NOMO-1 (cell line): ENCODE data around the gene FUT6.
"Not testable (repeated sequence)": the region's sequence is repeated elsewhere in the genome, so short reads cannot be mapped to it uniquely, and the experiment has no call there.

Experiments used
- DNase-seq, 2 experiments: peaks; one replicate each; lab custom pipeline; 2025; ENCODE audit not compliant: unreplicated experiment in 2 of 2; lab: John Stamatoyannopoulos, UW

Gene FUT6

GRCh38 chr19:5839065-5840017 is at the start of gene FUT6:
Gene FUT6, minus strand, starts transcription at chr19:5839702. Its CDS starts 7,135 bp downstream, at chr19:5832567.
- peak in 1 of 2 experiments; percentile 13 for DNase-seq

DNA sequence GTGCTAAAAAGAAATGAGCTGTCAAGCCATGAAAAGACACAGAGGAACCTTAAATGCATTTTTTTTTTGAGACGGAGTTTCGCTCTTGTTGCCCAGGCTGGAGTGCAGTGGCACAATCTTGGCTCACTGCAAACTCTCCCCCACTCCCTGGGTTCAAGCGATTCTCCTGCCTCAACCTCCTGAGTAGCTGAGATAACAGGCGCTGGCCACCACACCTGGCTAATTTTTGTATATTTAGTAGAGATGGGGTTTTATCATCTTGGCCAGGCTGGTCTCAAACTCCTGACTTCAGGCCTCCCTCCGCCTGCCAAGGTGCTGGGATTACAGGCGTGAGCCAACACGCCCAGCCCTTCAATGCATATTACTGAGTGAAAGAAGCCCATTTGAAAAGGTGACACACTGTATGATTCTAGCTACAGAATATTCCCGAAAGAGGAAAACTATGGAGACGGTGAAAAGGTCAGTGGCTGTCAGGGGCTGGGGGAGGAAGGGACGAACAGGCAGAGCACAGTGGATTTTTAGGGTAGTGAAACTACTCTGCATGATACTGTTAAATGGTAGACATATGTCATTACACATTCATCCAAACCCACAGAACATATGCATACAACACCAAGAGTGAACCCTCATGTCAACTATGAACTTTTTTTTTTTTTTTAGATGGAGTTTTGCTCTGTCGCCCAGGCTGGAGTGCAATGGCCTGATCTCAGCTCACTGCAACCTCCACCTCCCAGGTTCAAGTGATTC is 44.7 kb upstream of the FUT6 start:
- DNase-seq, result peak; percentile 18 to 76

- not testable (repeated sequence) for DNase-seq
These were observed 43.8 kb upstream of the FUT6 start for GRCh38 chr19:5883157-5883873.

DNA sequence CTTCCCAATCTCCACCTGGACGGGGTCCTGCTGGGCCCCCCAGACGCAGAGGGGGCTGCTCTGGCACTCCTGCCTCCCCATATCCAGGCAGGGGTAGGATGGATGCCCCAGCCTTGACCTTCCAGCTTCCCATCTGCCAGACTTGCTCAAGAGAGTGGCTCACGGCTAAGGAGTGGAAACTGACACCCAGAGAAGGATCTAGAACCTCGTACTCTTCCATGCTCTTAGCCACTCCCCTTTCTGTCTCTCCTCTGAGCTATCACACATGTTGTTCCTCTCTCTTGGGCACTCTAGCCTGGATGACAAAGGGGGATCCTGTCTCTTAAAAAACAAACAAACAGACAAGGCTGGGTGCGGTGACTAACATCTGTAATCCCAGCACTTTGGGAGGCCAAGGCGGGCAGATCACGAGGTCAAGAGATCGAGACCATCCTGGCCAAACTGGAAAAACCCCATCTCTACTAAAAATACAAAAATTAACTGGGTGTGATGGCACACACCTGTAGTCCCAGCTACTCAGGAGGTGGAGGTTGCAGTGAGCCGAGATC is 43.0 kb upstream of the FUT6 start:
- DNase-seq, result no peak

- DNase-seq, result no peak
These were observed 42.2 kb upstream of the FUT6 start for GRCh38 chr19:5881543-5882299.

DNA sequence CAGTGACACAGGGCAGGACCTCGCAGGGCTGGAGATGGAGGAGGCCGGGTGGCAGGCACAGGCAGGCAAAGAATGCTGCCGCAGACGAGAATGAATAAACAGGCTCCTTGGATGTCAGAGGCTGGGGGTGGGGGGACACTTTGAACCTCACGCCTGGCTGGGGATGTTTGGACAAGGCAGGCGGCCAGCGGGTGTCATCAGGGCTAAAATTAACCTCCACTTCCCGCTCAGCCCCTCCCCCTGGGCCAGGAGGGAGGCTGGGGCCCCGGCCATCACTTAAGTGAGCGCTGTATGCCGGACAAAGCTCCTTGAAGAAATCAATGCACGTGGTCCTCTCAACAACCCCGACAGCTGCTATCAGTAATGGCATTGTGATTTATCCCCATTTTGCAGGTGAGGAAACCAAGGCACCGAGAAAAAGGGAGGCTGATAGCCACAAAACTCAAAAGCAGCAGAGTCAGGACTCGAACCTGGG is 41.1 kb upstream of the FUT6 start:
- DNase-seq, result no peak

DNA sequence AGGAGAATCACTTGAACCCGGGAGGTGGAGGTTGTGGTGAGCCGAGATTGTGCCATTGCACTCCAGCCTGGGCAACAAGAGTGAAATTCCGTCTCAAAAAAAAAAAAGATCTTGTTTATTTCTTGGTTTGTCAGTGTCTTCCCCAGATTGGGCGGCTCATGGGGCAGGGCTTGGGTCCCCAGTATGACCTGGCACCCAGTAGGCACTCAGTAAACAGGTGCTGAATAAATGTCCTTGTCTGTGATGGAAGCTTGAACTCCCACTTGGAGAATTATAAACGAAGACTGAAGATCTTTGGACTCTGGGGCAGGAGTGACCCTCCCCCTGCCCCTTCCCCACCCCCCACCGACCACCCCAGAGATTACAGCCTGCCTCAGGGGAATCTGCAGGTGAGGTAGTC is 40.7 kb upstream of the FUT6 start:
- no peak for DNase-seq

- no peak for DNase-seq
These were observed 38.4 kb upstream of the FUT6 start for GRCh38 chr19:5877882-5878281.

GRCh38 chr19:5877427-5877826 is 37.9 kb upstream of the FUT6 start:
- no peak for DNase-seq

DNA sequence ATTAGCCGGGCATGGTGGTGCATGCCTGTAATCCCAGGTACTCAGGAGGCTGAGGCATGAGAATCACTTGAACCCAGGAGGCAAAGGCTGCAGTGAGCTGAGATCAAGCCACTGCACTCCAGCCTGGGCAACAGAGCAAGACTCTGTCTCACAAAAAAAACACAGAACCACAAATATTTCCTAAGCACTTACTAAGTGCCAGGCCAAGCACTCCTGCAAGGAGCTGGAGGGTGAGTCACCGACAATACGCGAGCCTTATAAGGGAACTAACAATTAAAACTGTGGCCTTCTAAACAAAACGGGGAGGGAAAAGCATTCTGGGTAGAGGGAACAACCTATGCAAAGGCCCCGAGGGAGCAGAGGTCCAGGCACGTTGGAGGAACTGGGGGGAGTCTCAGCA is 35.0 kb upstream of the FUT6 start:
- DNase-seq, result peak; percentile 30 to 68

GRCh38 chr19:5873617-5874199 is 34.2 kb upstream of the FUT6 start:
- DNase-seq, result no peak

DNA sequence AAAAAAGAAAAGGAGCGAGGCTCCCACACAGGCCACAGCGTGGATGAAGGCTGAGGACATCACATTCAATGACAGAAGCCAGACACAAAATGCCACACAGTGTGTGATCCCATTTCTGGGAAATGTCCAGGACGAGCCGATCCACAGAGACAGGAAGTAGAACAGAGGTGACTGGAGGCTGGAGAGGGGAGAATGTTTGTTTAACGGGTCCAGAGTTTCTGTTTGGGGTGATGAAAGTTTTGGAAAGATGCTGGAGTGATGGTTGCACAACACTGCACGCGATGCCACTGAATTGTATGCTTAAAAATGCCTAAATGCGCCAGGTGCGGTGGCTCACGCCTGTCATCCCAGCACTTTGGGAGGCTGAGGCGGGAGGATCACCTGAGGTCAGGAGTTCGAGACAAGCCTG is 31.5 kb upstream of the FUT6 start:
- DNase-seq, result no peak

GRCh38 chr19:5867201-5868136 is 28.0 kb upstream of the FUT6 start:
- no peak for DNase-seq

GRCh38 chr19:5865772-5866171 is 26.3 kb upstream of the FUT6 start:
- DNase-seq, result no peak

DNA sequence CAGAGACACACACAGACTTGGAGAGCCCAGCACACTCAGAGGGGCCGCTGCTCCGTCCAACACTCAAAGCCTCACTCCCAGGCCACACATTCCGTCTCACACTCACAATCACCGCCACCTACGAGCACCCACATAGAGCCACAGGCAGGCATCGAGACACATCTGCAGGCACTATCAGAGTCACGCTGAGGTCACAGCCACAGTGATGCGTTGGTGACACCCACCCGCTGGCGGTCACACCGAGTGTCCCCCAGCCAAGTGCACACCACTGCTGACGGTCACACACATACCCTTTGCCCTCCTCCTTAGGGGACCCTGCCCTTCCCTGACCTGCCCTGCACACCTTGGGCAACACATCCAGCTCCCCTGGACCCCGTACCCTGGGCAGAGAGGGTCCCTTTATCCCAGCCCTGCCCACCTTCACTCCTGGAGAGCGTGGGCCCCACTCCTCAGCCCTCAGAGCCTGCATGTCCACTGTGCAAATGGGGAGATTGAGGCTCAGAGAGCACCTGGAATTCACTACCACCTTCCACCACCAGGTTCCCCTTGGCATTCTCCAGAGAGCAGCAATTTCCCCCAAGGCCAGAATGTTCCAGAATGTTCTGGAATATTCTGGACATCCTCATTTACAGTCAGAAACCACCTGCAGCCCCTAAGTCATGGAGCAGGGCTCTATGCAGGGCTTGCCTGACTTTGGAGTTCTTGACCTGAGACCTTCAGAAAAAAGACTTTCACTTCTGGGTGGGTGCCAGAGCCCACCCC is 25.4 kb upstream of the FUT6 start:
- DNase-seq, result no peak

DNA sequence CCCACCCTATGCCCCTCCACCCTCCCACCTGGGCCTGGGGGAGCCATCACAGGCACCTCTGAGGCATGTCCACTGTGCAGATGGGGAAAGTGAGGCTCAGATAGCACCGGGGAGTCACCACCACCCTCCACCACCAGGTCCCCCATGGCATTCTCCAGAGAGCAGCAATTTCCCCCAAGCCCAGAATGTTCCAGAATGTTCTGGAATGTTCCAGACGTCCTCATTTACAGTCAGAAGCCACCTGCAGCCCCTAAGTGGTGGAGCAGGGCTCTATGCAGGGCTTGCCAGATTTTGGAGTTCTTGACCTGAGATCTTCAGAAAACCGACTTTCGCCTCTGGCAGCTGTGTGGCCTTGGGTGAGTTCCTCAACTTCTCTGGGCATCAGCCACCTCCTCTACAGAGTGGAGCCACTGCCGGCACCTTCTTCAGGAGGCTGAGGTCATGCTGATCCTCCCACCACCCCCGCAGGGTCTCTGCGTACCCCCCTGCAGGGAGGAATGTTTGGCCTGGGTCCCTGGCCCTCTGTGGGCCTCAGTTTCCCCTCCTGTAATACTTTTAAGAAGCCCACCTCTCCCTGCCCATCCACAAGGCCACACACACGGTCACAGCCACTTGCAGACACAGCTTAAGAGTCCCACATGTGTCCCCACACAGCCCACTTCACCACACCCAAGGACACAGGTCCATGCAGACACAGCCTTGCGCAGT is 24.7 kb upstream of the FUT6 start:
- DNase-seq, result no peak

- DNase-seq, result no peak
These were observed 23.6 kb upstream of the FUT6 start for GRCh38 chr19:5863030-5863665.
